Hepatocyte (in vitro differentiated cells): ENCODE data around the gene PRR23A. TPM values are rescaled to one million over a fixed set of nuclear protein-coding genes. Genes with fewer than 3 reads are reported as not detected.

Source experiments
- DNase-seq: peaks from one replicate; pipeline ENCODE4 v3.0.0-alpha.2; 2016; ENCODE audit warnings: low spot score
- H2AFZ ChIP-seq: fragments of 200-600 bp; sonication (generic); 2 replicates; pipeline ENCODE4 v1.6.0; 2016; ENCODE audit warnings: antibody characterized with exemption, mild to moderate bottlenecking
- H3K27ac ChIP-seq: fragments of 200-600 bp; sonication (generic); 2 replicates; pipeline ENCODE4 v1.5.1; 2016; ENCODE audit warnings: mild to moderate bottlenecking
- H3K27me3 ChIP-seq: fragments of 200-600 bp; sonication (generic); 2 replicates; pipeline ENCODE4 v1.6.1; 2016
- H3K36me3 ChIP-seq: fragments of 200-600 bp; sonication (generic); replicated peaks from 2 replicates; pipeline ENCODE4 v1.5.1; 2016; ENCODE audit warnings: low read depth; ENCODE audit not compliant: insufficient read depth
- H3K4me1 ChIP-seq: fragments of 200-600 bp; sonication (generic); 2 replicates; pipeline ENCODE4 v1.5.1; 2016; ENCODE audit warnings: mild to moderate bottlenecking, moderate library complexity; ENCODE audit not compliant: insufficient read depth
- H3K4me2 ChIP-seq: fragments of 200-600 bp; sonication (generic); 2 replicates; pipeline ENCODE4 v1.6.0; 2016
- H3K4me3 ChIP-seq: fragments of 200-600 bp; sonication (generic); 2 replicates; pipeline ENCODE4 v1.5.1; 2016; ENCODE audit warnings: mild to moderate bottlenecking
- H3K79me2 ChIP-seq: fragments of 200-600 bp; sonication (generic); 2 replicates; pipeline ENCODE4 v1.6.0; 2017; ENCODE audit warnings: mild to moderate bottlenecking
- H3K9me2 ChIP-seq: fragments of 200-600 bp; sonication (generic); replicated peaks from 2 replicates; pipeline ENCODE4 v1.6.0; 2017; ENCODE audit warnings: mild to moderate bottlenecking; ENCODE audit not compliant: insufficient read depth
- H3K9me3 ChIP-seq: fragments of 200-600 bp; sonication (generic); 2 replicates; pipeline ENCODE4 v1.5.1; 2016; ENCODE audit warnings: low read depth, mild to moderate bottlenecking
- H4K20me1 ChIP-seq: fragments of 200-600 bp; sonication (generic); 2 replicates; pipeline ENCODE4 v1.6.0; 2016; ENCODE audit warnings: mild to moderate bottlenecking; ENCODE audit not compliant: insufficient read depth, poor library complexity, severe bottlenecking
- CTCF ChIP-seq: fragments of 200-600 bp; sonication (generic); IDR thresholded peaks from 2 replicates; pipeline ENCODE4 v1.5.1; 2016; ENCODE audit warnings: antibody characterized with exemption, mild to moderate bottlenecking; ENCODE audit not compliant: poor library complexity
- EZH2 ChIP-seq: fragments of 200-600 bp; sonication (generic); IDR thresholded peaks from 2 replicates; pipeline ENCODE4 v1.6.1; 2016; ENCODE audit warnings: antibody characterized with exemption, mild to moderate bottlenecking, borderline replicate concordance
- EZH2phosphoT487 ChIP-seq: fragments of 200-600 bp; sonication (generic); IDR thresholded peaks from one replicate; pipeline ENCODE4 v1.6.1; 2018; ENCODE audit warnings: antibody characterized with exemption, mild to moderate bottlenecking, low read depth, moderate library complexity; ENCODE audit not compliant: unreplicated experiment, severe bottlenecking
- WGBS: methylation state at CpG from one replicate; pipeline ENCODE4 v1.1.6; 2016; ENCODE audit warnings: low lambda C conversion rate; ENCODE audit errors: missing lambda C conversion rate; 5-methylcytosine and 5-hydroxymethylcytosine counted together
- polyA plus RNA-seq: library from polyadenylated mRNA; unstranded; fragments of >200 nt; fragmentation: Nextera tagmentation; extraction: Ambion mirVana; gene quantifications from 2 replicates; pipeline ENCODE4 v1.2.1, GENCODE V29; 2016
- total RNA-seq: library from RNA; depleted of rRNA; stranded (reverse); fragments of >200 nt; gene quantifications from 2 replicates; pipeline ENCODE4 v1.2.3, GENCODE V29; 2014

The PRR23A gene
- total and polyA plus RNA-seq, 2 experiments from 2014 or later: not detected

- no peaks in the 10 kb centered on the region for H3K4me1 ChIP-seq
- 90% methylated on average over 2 of the region's 2 CpGs for WGBS
- H3K79me2 ChIP-seq: no peaks in the 10 kb centered on the region
- H3K4me3 ChIP-seq: no peak overlapping the region
- H3K36me3 ChIP-seq: no peaks in the 10 kb centered on the region
- no peaks in the 10 kb centered on the region for H3K9me2 ChIP-seq
- H3K27ac ChIP-seq: no peak overlapping the region
- no peaks in the 10 kb centered on the region for H3K9me3 ChIP-seq
- no peak for DNase-seq
- H4K20me1 ChIP-seq: no peaks in the 10 kb centered on the region
- TF ChIP-seq EZH2 (no peak), CTCF (no peak), EZH2phosphoT487 (no peak)
- H3K4me2 ChIP-seq: no peak overlapping the region
- no peak overlapping the region for H2AFZ ChIP-seq
- H3K27me3 ChIP-seq: no peaks in the 10 kb centered on the region
These were observed 18.9 kb downstream of the PRR23A start for GRCh38 chr3:138987181-138987580.

GRCh38 chr3:138985932-138986331 is 20.1 kb downstream of the PRR23A start:
- Histone ChIP-seq H3K79me2 (no peaks in the 10 kb centered on the region), H2AFZ (no peak overlapping the region), H3K27me3 (no peaks in the 10 kb centered on the region), H3K9me3 (no peaks in the 10 kb centered on the region), H3K4me1 (no peaks in the 10 kb centered on the region), H3K27ac (no peak overlapping the region), H4K20me1 (no peaks in the 10 kb centered on the region), H3K36me3 (no peaks in the 10 kb centered on the region), H3K4me2 (no peak overlapping the region), H3K4me3 (no peak overlapping the region), H3K9me2 (no peaks in the 10 kb centered on the region)
- no peak for DNase-seq
- no peak for TF ChIP-seq CTCF
- no peak for TF ChIP-seq EZH2
- TF ChIP-seq EZH2phosphoT487: no peak
- WGBS: 70% methylated on average over 4 of the region's 4 CpGs

- no peak overlapping the region for H3K4me2 ChIP-seq
- no peaks in the 10 kb centered on the region for H3K36me3 ChIP-seq
- H3K79me2 ChIP-seq: no peaks in the 10 kb centered on the region
- no peaks in the 10 kb centered on the region for H3K4me1 ChIP-seq
- H2AFZ ChIP-seq: no peak overlapping the region
- H3K27ac ChIP-seq: no peak overlapping the region
- WGBS: 48% methylated on average over 3 of the region's 3 CpGs
- H3K9me2 ChIP-seq: no peaks in the 10 kb centered on the region
- TF ChIP-seq CTCF: no peak
- TF ChIP-seq EZH2phosphoT487: no peak
- TF ChIP-seq EZH2: no peak
- no peaks in the 10 kb centered on the region for H3K27me3 ChIP-seq
- no peak for DNase-seq
- no peaks in the 10 kb centered on the region for H3K9me3 ChIP-seq
- no peaks in the 10 kb centered on the region for H4K20me1 ChIP-seq
- H3K4me3 ChIP-seq: no peak overlapping the region
These were observed 21.3 kb downstream of the PRR23A start for GRCh38 chr3:138984816-138985215.

GRCh38 chr3:138976047-138976446 is 30.0 kb downstream of the PRR23A start:
- no peaks in the 10 kb centered on the region for H3K79me2 ChIP-seq
- no peak for TF ChIP-seq CTCF
- TF ChIP-seq EZH2phosphoT487: no peak
- TF ChIP-seq EZH2: no peak
- H3K27me3 ChIP-seq: peaks cover 3% of the 10 kb centered on the region
- H3K4me2 ChIP-seq: no peak overlapping the region
- DNase-seq: no peak
- H3K27ac ChIP-seq: no peak overlapping the region
- no peaks in the 10 kb centered on the region for H4K20me1 ChIP-seq
- H2AFZ ChIP-seq: no peak overlapping the region
- H3K4me1 ChIP-seq: no peaks in the 10 kb centered on the region
- H3K4me3 ChIP-seq: no peak overlapping the region
- H3K36me3 ChIP-seq: no peaks in the 10 kb centered on the region
- H3K9me3 ChIP-seq: no peaks in the 10 kb centered on the region
- H3K9me2 ChIP-seq: no peaks in the 10 kb centered on the region
